GM18858 (cell line): ENCODE measurements around the gene TERB1.

Source experiments
- ATAC-seq: cut with Tn5 transposase; IDR thresholded peaks from one replicate; pipeline ENCODE4 v1.9.1; 2021; ENCODE audit not compliant: unreplicated experiment

TERB1 gene, protein sequence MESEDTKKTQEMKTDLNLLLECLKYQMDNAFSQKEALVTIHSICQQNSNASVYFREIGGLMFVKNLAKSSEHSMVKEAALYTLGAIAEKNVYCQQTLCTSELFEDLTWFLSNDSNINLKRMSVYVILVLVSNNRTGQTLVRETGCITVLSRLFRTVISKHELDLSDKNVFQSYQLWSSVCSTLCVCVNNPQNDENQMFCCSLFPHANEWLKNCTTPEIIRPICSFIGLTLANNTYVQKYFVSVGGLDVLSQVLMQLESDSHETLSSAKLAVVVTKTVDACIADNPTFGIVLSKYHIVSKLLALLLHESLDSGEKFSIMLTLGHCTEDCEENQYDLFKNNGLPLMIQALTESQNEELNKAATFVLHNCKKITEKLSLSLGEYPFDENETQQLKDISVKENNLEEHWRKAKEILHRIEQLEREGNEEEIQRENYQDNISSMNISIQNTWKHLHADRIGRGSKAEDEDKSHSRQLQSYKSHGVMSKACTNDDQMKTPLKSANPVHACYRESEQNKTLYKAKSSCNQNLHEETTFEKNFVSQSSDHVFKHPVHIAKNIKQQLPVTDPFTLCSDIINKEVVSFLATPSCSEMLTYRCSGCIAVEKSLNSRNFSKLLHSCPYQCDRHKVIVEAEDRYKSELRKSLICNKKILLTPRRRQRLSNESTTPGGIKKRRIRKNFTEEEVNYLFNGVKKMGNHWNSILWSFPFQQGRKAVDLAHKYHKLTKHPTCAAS

GRCh38 chr16:66801320-66802105 is at the start of gene TERB1:
TERB1 (minus strand) TSS chr16:66801584; CDS start chr16:66796798, 4,786 bp downstream.
- ATAC-seq: no peak

- ATAC-seq: no peak
These were observed 48.9 kb upstream of the TERB1 start for GRCh38 chr16:66850115-66850815.

DNA sequence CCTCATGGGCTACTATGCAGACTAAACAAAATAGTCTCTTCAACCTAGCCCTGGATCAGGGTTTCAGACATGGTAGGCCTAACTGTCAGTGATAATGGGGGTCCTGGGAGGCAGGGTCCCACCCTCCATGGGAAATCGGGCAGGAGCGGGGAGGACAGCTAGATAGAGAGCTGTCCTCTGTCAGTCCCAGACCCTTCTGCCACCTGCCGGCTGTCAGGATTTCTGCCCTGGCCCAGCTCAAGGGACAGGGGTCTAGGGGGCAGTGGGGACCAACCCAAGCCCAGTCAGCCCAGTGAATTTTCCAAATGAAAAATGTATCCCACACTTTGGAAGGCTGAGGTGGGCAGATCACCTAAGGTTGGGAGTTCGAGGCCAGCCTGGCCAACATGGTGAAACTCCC is 48.2 kb upstream of the TERB1 start:
- ATAC-seq: no peak

GRCh38 chr16:66849021-66849420 is 47.6 kb upstream of the TERB1 start:
- ATAC-seq: no peak

- ATAC-seq: no peak
These were observed 46.8 kb upstream of the TERB1 start for GRCh38 chr16:66848172-66848571.

- ATAC-seq: no peak
These were observed 46.2 kb upstream of the TERB1 start for GRCh38 chr16:66847533-66848067.

DNA sequence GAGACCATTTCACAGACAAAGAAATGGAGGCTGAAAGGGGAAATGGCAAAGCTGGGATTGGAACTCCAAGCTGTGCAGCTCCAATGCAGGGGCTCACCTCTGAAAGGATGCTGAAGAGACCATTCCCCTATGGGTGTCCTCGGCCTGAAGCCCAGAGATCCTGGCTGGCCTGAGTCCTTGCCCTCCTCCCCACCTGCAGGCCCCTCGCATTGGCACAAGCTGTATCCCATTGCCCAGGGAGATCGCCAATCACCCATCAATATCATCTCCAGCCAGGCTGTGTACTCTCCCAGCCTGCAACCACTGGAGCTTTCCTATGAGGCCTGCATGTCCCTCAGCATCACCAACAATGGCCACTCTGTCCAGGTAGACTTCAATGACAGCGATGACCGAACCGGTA is 45.4 kb upstream of the TERB1 start:
- no peak for ATAC-seq

GRCh38 chr16:66846266-66846665 is 44.9 kb upstream of the TERB1 start:
- no peak for ATAC-seq

- no peak for ATAC-seq
These were observed 44.4 kb upstream of the TERB1 start for GRCh38 chr16:66845791-66846221.

DNA sequence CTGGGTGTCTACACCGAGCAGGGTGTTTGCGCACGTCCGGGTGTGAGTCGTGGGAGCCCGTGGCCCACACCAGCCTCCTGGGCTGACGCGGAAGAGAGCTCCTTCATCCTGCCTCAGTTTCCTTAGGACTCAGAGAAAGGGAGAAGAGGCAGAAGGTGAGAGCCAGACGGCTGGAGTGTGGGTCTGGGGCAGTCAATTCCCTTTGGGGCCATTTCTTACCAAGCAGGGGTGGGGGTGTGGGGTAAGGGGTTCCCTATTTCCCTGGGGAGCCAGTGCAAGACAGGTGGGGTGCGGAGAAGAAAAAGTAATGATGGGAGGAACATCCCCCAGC is 43.7 kb upstream of the TERB1 start:
- no peak for ATAC-seq

- no peak for ATAC-seq
These were observed 43.1 kb upstream of the TERB1 start, which contains the start of gene CA7 for GRCh38 chr16:66844342-66845079. CA7 (plus strand) TSS chr16:66844414; CDS start chr16:66844488, 74 bp downstream.

DNA sequence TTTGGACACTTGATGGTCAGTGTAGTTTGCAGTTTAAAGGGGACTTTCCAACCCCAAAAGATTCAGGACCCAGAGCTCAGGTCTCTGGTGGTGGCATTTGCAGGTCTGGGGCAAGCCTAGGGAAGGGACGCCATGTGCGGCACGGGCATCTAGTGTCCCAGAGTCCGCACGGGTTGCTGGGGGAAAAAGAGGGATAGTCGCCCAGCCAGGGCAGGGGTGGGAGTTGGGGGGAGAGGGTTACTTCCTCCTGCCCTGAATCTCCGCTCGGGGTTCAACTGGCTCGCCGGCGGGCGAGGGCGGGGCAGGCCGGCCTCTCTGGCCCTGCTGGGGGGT is 42.6 kb upstream of the TERB1 start:
- ATAC-seq: no peak

DNA sequence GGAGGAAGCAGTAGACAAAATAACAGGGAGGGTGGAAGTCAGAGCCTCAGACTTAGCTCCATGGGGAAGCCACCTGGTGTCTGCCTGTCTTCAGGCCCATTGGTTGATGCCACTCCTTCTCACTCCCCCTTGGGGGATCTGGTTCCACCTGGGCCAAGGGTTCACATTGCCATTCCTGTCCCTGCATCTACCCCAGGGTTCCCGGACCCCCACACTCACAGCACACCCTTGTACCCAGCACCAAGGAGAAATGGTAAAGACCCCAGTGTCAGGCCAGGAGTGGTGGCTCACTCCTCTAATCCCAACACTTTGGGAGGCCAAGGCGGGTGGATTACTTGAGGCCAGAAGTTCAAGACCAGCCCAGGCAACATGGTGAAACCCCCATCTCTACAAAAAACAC is 41.8 kb upstream of the TERB1 start:
- ATAC-seq: no peak

GRCh38 chr16:66842765-66843164 is 41.4 kb upstream of the TERB1 start:
- no peak for ATAC-seq

DNA sequence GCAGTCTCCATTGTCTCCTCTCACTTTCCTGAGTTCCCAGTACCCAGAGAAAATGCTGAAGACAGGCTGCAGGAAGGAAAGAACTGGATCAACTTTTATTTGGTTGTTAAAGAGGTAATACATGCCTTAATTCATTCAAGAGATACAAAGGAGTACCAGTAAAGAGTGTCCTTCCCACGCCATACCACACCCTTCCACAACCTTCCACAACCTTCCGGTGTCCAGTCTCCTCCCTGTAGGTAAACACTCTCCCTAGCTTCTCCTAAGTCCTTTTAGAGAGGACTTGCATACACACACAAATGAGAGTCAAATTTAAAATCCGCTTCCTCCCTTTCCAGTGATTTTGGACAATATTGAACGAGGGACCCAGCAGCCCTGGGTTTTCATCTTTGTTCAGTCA is 40.0 kb upstream of the TERB1 start:
- ATAC-seq: no peak

DNA sequence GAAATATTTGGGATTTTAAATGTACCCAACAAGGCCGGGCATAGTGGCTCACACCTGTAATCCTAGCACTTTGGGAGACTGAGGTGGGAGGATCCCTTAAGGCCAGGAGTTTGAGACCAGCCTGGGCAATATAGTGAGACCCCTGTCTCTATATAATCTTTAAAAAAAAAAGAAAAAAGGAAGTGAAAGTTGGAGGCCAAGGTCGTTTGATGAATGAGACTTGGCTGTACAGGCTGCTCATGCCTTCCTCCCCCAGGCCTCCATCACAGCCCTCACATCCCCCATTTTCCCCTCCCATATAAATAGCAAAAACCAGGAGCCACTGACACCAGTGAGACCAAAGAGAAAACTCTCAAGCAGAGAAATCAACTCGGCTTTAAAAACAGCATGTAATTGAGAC is 39.5 kb upstream of the TERB1 start:
- no peak for ATAC-seq

DNA sequence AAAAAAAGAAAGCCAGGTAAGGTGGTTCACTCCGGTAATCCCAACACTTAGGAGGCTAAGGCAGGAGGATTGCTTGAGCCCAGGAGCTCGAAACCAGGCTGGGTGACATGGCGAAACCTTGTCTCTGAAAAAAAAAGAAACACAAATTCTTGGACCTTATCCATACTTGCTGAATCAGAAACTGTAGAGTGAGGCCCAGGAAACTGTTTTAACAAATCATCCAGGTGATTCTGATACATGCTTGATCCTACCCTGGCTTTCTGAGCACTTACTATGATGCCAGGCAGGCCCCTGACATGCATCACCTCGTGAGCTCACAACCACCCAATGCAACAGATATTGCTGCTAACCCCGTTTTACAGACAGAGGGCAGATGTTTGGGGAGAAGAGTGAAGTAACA is 33.4 kb upstream of the TERB1 start:
- ATAC-seq: no peak

DNA sequence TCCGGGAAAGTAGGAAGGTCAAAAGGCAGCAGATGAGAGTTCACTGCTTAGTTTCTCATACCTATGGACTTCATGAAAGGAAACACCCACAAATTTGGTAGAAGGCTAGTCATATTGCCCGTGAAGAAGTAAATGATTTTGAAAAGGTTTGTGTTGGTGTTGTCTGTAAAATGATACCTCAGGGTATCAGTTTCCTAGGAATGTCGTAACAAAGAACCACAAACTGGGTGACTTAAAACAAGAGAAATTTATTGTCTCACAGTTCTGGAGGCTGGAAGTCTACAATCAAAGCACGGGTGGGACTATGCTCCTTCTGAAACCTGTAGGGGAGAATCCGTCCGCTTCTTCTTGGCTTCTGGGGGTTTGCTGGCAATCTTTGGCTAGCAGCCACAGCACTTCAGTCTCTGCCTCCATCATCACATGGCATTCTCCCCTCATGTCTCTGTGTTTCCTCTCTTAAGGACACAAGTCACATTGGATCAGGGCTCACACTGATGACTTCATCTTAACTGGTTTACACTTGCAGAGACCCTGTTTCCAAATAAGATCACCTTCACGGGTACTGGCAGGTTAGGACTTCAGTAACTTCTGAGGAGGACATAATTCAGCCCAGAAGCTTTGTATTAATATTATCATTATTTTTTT is 31.4 kb upstream of the TERB1 start:
- no peak for ATAC-seq

DNA sequence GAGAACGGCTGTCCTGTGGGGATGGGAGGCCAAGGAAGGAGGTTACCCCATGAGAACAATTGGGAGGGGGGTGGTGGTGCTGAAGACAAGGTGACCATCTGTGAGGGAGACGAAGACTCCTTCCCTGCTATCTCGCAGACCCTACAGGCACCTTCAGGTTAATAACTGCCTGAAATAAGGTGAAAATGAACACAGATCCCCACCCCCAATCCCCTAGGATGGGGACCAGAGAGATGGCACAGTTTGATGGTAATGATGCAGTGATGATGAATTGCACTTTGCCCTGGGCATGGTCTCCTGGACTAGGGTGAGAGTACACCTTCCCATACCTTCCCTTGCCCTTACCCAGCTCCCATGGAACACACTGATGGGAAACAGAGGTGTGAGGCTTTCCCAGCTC is 30.8 kb upstream of the TERB1 start:
- ATAC-seq: no peak
